HG02571 (cell line): Measurements from ENCODE around the gene FCHSD2.

Experiments used
- ATAC-seq: cut with Tn5 transposase; IDR thresholded peaks from one replicate; pipeline ENCODE4 v1.9.1; 2021; ENCODE audit warnings: mild to moderate bottlenecking, moderate library complexity; ENCODE audit not compliant: unreplicated experiment

The FCHSD2 gene

DNA sequence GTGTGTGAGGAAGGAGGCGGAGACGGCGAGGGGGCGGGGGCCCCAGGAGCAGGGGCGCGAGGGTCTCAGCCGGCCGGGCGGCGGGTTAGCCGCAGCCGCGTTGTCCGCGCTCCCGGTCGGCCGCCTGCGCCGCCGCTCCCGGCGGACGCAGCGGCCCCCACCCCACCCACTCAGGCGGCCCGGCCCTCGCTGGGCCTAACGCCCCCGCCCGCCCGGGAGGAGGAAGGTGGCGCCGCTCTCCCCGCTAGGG lies at the start of gene FCHSD2:
FCHSD2 (minus strand) TSS at position 191 of the 250 bp plus-strand sequence. CDS start 441 bp downstream, outside the sequence.
- ATAC-seq = no peak

DNA sequence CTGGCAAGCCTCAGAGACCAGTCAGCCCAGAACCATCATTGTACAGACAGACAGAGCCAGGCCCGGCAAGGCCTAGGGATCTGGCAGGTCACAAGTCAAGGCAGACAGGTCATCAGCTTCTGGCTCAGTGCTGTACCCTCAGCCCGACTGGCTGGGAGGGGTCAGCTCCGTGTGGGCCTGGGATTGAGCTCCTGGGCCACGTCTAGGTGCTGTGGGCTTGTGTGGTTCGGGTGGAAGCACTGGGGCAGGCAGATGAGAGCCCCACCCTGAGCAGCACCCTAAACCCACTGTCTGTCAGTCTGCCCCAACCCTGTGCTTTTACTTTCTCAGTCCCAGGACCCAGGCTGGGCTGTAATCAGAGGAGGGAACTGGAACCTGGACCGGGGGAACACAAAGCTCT lies 49.0 kb upstream of the FCHSD2 start:
- ATAC-seq = no peak

- ATAC-seq = no peak
Measured at GRCh38 chr11:73190557-73190885, 48.4 kb upstream of the FCHSD2 start.

- no peak for ATAC-seq
Measured at GRCh38 chr11:73189723-73190556, 47.8 kb upstream of the FCHSD2 start.

GRCh38 chr11:73189315-73189714 lies 47.2 kb upstream of the FCHSD2 start:
- ATAC-seq = no peak

DNA sequence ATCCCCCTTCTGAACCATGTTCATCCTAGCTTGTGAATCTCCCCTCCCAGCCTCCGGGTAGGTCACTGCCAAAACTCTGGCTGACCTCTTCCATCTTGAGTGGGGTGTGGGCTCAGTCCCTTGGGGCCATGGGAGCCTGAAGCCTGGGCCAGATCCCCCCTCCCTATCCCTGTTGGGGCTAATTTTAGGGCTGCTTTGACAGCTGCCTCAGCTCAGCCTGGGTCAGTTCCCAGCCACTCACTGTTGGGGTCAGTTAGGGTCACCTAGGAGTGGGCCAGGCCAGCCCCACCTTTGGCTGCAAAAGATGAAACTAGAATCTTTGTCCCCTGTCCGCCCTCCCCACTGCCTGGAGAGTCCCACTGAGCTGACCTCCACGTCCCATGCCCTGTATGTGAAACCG lies 46.2 kb upstream of the FCHSD2 start:
- no peak for ATAC-seq

GRCh38 chr11:73187854-73188253 lies 45.7 kb upstream of the FCHSD2 start:
- ATAC-seq = no peak

DNA sequence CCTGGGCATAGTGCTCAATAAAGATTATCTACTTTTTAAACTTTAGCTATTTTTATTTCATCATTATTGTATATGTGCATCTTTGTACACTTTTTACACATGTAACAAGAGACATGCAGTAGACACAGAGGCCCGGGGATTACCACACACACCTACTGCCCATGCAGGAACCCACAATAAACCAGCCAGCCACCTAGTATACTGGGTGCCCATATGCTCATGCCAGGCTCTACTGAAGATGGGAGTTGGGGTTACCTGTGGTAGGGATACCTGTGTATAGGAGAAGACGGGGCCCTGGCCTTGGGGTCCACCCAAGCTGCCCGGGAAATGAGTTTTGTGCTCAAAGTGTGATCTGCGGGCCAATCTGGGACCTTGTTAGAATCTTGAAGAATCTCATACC lies 44.8 kb upstream of the FCHSD2 start:
- no peak for ATAC-seq

- ATAC-seq = no peak
Measured at GRCh38 chr11:73186294-73186850, 44.3 kb upstream of the FCHSD2 start.

DNA sequence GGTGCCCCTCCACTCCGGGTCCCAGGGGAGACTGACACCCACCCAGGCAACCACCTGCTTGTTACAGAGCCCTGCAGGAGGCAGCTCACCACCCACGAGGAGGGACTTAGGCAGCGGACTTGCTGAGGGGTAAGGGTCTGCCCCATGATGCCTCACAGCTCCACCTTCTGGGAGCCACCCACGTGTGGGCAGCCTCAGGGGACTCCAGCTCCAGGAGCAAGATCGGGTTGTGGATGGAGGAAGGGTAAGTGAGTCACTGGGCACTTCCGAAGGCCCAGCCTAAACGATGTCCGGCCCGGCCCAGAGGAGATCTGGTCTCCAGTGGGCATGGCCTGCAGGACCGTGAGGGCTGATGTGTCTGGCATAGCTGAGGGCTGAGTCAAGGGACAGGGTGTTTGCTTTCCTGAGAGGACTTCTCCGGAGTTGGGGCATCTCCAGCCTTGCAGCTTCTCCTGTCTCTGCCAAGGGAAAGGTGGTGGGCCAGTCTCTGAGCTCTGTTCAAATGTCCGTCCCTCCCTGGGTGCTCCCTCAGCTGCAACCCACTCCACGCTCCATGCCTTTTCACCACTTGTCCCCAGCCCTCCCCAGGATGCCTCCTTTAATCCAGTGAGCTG lies 43.7 kb upstream of the FCHSD2 start:
- no peak for ATAC-seq

- ATAC-seq = no peak
Measured at GRCh38 chr11:73184953-73185671, 43.0 kb upstream of the FCHSD2 start.

- ATAC-seq = no peak
Measured at GRCh38 chr11:73182824-73183321, 40.8 kb upstream of the FCHSD2 start.

DNA sequence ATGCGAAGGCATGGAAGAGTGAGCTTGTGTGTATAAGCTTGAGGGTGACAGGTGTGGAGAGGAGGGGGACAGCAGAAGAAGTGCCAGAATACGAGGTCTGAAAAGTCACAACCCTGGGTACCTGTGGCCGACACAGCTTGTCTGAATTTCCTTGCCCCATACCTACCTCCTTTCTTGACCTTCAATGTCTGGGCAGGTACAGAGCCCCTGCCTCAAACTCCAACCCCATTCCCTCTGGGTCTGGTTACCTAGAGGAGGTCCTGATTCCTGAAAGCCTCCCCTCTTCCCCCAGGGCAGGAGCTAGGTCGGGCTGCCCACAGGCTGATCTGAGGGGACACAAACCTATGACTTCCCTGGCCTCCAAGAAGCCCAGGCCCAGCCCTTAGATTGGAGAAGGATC lies 36.6 kb upstream of the FCHSD2 start:
- no peak for ATAC-seq

DNA sequence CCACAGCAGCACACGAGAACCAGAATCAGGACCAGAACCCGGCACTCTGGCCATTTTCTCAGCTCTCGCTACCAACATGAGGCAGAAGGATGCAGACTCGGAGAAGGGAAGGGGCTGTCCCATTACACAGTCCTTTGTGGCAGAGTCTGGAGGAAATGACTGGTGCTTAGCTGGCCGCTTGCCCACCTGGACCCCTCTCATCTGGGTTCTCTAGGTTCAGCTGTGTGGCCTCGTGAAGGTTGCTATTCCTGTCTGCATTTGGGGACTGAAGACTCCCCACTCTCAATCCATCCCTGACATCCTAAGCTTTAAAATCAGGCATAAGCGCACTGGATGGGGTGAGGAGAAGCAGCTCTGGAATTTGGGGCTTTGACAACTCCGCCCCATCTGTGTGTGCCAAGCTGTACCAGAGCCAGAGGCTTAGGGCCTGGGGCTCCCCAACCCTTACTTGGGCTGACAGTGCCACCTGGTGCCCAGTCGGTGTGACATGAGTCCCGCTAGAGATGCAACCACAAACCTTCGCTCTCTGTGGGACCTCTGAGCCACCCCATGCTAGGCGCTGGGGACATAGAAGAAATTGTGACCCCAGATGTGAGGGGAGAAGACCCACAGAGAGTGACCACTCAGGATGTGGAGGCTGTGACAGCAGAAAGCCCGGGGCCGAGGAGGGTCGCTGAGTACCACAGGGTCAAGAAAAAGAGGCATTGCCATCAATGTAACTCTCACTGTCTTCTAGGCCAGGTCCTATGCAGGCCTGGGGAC lies 35.8 kb upstream of the FCHSD2 start:
- peak; percentile 62 for ATAC-seq

DNA sequence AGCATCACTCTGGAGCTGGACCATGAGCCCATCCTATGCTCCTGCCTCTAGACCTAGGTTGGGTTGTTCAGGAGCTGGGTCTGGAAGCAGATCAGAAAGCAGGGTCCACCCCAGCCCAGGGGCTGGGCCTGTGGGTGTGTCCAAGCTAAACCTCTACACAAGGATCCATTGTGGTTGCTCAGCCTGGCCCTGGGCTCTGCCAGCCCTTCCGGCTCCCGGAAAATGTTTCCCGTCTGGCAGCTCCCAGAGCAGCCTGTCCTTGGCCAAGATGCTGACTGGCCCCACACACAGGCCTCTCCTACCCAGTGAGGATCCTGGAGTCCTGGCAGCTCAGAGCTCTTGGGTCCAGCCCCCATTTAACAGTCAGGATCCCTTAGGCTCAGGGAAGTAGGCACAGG lies 35.3 kb upstream of the FCHSD2 start:
- ATAC-seq = no peak

DNA sequence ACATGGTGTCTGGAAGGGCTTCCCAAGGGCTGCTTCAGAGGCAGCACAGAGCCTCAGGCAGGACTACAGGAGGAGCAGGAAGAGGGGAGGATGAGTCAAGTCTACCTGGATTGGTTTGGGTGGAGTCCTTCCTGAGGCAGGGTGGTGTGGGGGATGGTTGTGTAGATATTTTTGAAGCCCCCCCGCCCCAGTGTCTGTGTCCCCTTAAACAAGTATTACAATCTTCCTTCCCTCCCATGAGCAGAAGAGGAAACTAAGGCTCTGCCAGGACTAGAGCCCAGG lies 34.7 kb upstream of the FCHSD2 start:
- ATAC-seq = no peak

- ATAC-seq = no peak
Measured at GRCh38 chr11:73176145-73176873, 34.2 kb upstream of the FCHSD2 start.

GRCh38 chr11:73175551-73176144 lies 33.5 kb upstream of the FCHSD2 start:
- ATAC-seq = no peak

DNA sequence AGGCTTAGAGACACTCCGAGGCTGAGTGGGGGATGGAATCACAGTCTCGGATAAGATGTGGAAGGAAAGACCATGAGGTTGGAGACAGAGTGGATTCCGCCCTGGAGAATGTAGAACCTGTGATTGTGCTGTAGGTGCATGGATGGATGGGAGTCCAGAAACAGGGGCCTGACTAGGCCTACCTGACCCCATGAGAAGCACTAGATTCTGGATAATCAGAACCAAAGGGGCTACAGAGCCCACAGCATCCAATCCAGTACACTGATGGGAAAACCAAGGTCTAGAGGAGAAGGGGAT lies 32.3 kb upstream of the FCHSD2 start:
- ATAC-seq = no peak

DNA sequence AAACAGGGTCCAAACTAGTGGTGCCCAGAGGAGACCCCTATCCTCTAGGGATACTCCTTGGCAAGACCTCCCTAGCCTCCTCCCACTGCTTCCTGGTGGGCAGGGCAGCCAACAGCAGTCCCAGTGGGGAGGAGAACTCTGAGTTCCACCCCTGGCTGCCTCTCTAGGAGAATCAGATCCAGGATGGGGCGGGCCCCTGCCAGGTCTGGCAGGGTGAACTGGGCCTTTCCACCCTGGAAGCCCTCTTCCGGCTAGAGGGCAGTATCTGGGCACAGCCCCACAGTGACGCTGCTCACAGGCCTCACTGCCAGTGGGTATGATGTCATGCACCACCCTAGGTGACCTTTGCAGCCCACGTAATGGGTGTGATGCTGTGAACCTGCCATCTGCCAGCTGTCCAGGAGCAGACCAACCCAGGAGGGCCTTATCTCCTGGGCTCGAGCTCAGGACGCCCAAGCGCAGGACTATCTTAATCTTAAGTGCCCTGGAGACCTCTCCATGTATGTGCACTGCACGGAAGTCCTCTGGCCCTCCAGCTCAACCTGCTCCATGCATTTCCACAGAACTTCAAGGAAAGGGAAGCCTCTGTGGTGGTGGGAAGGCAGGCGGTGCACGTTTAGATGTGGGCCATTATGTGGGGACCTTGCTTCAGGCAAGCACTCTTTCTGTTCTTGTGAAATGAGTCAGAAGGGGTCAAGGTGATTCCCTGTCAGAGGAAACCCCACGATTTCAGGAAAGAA lies 31.8 kb upstream of the FCHSD2 start:
- no peak for ATAC-seq
